K562 (cell line): Measurements from ENCODE around the gene SH2D4B. TPM values are rescaled to one million over a fixed set of nuclear protein-coding genes. Genes with fewer than 3 reads are reported as not detected.

Source experiments
- ATAC-seq: fragments of 200-7000 bp; cut with Tn5 transposase; 3 replicates; pipeline ENCODE4 v1.9.1; 2020; ENCODE audit warnings: moderate library complexity
- BruUV-seq: library from RNA; stranded (reverse); fragments of 400-500 nt; replicated peaks from 2 replicates; lab custom pipeline; 2021; lab: Mats Ljungman, UMichigan
- CTCF ChIA-PET: fragments of 300-600 bp; formaldehyde crosslinking; extraction: SDS; loops from one replicate; lab custom pipeline; 2021; ENCODE audit warnings: low intra/inter-chr PET ratio; lab: Yijun Ruan, JAX
- POLR2A ChIA-PET: fragments of 300-600, 350-650 bp; sonication (Branson Sonifier 250); formaldehyde crosslinking; extraction: SDS; loops from one replicate; lab custom pipeline; 2021; ENCODE audit warnings: antibody characterized with exemption, inconsistent platforms; lab: Yijun Ruan, JAX
- DNase-seq, 4 experiments: peaks; one replicate each; pipeline versions ENCODE4 v3.0.0 to v3.0.0-alpha.2; 2011 to 2018; ENCODE audit warnings: low spot score in 3 of 4, mixed read lengths in 3 of 4; ENCODE audit errors: extremely low read depth in 1 of 4
- FAIRE-seq: peaks from 2 replicates; lab custom pipeline; 2011; peaks lifted over from hg19 to GRCh38; lab: Jason Lieb, UNC
- H2AFZ ChIP-seq: 2 replicates; pipeline ENCODE4 v1.6.0; 2011; ENCODE audit warnings: low read depth, low read length, control low read depth, inconsistent platforms
- H3K27ac ChIP-seq: fragments of 200-600 bp; 3 replicates; pipeline ENCODE4 v1.8.0; 2011; ENCODE audit warnings: low read depth, mild to moderate bottlenecking, control low read depth, inconsistent platforms, low read length, moderate library complexity, mixed read lengths; ENCODE audit errors: extremely low read depth
- H3K27me3 ChIP-seq, 2 experiments: fragments of 300-600 bp in 1 of 2; 2 replicates in 1 of 2; 3 replicates in 1 of 2; pipeline versions ENCODE4 v1.6.0 to v1.8.0; 2011; ENCODE audit warnings: inconsistent platforms in 2 of 2, low read length in 2 of 2, mild to moderate bottlenecking in 1 of 2, mixed read lengths in 1 of 2, moderate library complexity in 1 of 2; ENCODE audit not compliant: control insufficient read depth in 2 of 2, insufficient read depth in 2 of 2
- H3K36me3 ChIP-seq: fragments of 300-600 bp; 3 replicates; pipeline ENCODE4 v1.8.0; 2011; ENCODE audit warnings: mild to moderate bottlenecking, low read length, inconsistent platforms; ENCODE audit not compliant: control insufficient read depth, insufficient read depth
- H3K4me1 ChIP-seq, 2 experiments: fragments of 200-600 bp in 1 of 2; replicated peaks in 1 of 2; 2 replicates in 1 of 2; 3 replicates in 1 of 2; pipeline versions ENCODE4 v1.5.1 to v1.8.0; 2011; ENCODE audit warnings: inconsistent platforms in 2 of 2, low read length in 2 of 2, mild to moderate bottlenecking in 1 of 2, mixed read lengths in 1 of 2, moderate library complexity in 1 of 2; ENCODE audit not compliant: control insufficient read depth in 2 of 2, insufficient read depth in 2 of 2
- H3K4me2 ChIP-seq: 2 replicates; pipeline ENCODE4 v1.6.1; 2011; ENCODE audit warnings: low read length, control low read depth, inconsistent platforms, mixed read lengths; ENCODE audit not compliant: insufficient read depth
- H3K4me3 ChIP-seq: fragments of 200-600 bp; sonication (generic), shearing (Covaris generic); 2 replicates; pipeline ENCODE4 v1.5.1; 2016; ENCODE audit warnings: control low read depth, inconsistent platforms
- H3K79me2 ChIP-seq: fragments of 200-600 bp; 3 replicates; pipeline ENCODE4 v1.8.0; 2011; ENCODE audit warnings: low read length, inconsistent platforms; ENCODE audit not compliant: control insufficient read depth, insufficient read depth
- H3K9ac ChIP-seq, 2 experiments: 2 replicates each; pipeline versions ENCODE4 v1.6.0 to v1.6.1; 2011; ENCODE audit warnings: low read depth in 2 of 2, low read length in 2 of 2, control low read depth in 1 of 2, inconsistent platforms in 1 of 2, mild to moderate bottlenecking in 1 of 2, mixed read lengths in 1 of 2; ENCODE audit not compliant: insufficient read depth in 1 of 2
- H3K9me1 ChIP-seq: one replicate; pipeline ENCODE4 v1.6.0; 2011; ENCODE audit warnings: inconsistent platforms, mild to moderate bottlenecking, low read length, moderate library complexity; ENCODE audit not compliant: control insufficient read depth, insufficient read depth
- H3K9me3 ChIP-seq: replicated peaks from 2 replicates; pipeline ENCODE4 v1.5.1; 2011; ENCODE audit warnings: low read depth, low read length, inconsistent platforms; ENCODE audit not compliant: control insufficient read depth, insufficient read depth
- H4K20me1 ChIP-seq: replicated peaks from 2 replicates; pipeline ENCODE4 v1.6.1; 2011; ENCODE audit warnings: low read length, inconsistent platforms, mixed read lengths; ENCODE audit not compliant: control insufficient read depth, insufficient read depth
- C11orf30 ChIP-seq: fragments of 450-650 bp; IDR thresholded peaks from 2 replicates; pipeline ENCODE4 v1.6.1; 2016; ENCODE audit warnings: low read depth, mild to moderate bottlenecking
- NFIC ChIP-seq: fragments of 450-650 bp; IDR thresholded peaks from 2 replicates; pipeline ENCODE4 v1.6.1; 2017; ENCODE audit warnings: mild to moderate bottlenecking, inconsistent platforms
- PHB2 ChIP-seq: fragments of 450-650 bp; IDR thresholded peaks from 2 replicates; pipeline ENCODE4 v1.6.1; 2017; ENCODE audit warnings: low read depth
- WGBS: fragments of 100-300 bp; shearing (Covaris generic); methylation state at CpG from one replicate; pipeline ENCODE4 v1.1.6; 2016; ENCODE audit warnings: low coverage, mixed read lengths; ENCODE audit not compliant: insufficient coverage; ENCODE audit errors: missing lambda C conversion rate; 5-methylcytosine and 5-hydroxymethylcytosine counted together
- in situ Hi-C: fragments of 300-500 bp; cut with MboI; formaldehyde crosslinking; loops from 4 replicates; pipeline ENCODE4 v1.15.0; 2018; ENCODE audit warnings: inconsistent platforms, mixed read lengths
- intact Hi-C: fragments of 100-400 bp; cut with micrococcal nuclease; formaldehyde crosslinking; loops from 2 replicates; pipeline ENCODE4 v1.14.2; 2022
- polyA plus RNA-seq, 8 experiments: library from polyadenylated mRNA; depleted of rRNA in 4 of 8; stranded (reverse) in 5 of 8; unstranded in 3 of 8; fragments of >200 nt; fragmentation: Nextera tagmentation in 2 of 8; fragmentation: Illumina TruSeq in 1 of 8; extraction: Ambion mirVana in 2 of 8; extraction: Trizol in 1 of 8; gene quantifications; 2 replicates each; pipeline versions ENCODE4 v1.2.1 to v1.2.3, GENCODE V29; 2011 to 2014; ENCODE audit warnings: inconsistent platforms in 1 of 8, missing spikeins in 1 of 8
- total RNA-seq, 7 experiments: library from RNA; depleted of rRNA in 6 of 7; stranded (reverse); fragments of >200 nt in 6 of 7; fragmentation: Illumina TruSeq in 2 of 7; extraction: Trizol in 2 of 7; gene quantifications; 2 replicates each; pipeline versions ENCODE4 v1.2.1 to v1.2.3, GENCODE V29; 2011 to 2021; ENCODE audit warnings: low replicate concordance in 1 of 7
- TF ChIP-seq, protein P1 (sequence below): fragments of 450-650 bp; formaldehyde crosslinking; IDR thresholded peaks from 2 replicates; pipeline ENCODE4 v1.4.0; 2020; ENCODE audit warnings: mild to moderate bottlenecking, mixed read lengths

The SH2D4B gene
- total and polyA plus RNA-seq, 9 of the 15 experiments (the other 6 are each of a cell fraction or from before 2014, with no cell fraction given), result 0.03 to 0.14 (median 0.04) TPM; not detected in 4

GRCh38 chr10:80488539-80489066, 49.1 kb upstream of the SH2D4B start:
- ATAC-seq (no peak), FAIRE-seq (no peak), DNase-seq (no peak)
- no TSS peak for BruUV-seq
- POLR2A ChIA-PET, result interaction anchor here (1.0 to 1.2 kb wide), 2 partner anchors 9 to 12 kb away, joined by 3 read pairs; no protein-coding TSS in a partner anchor
- CTCF ChIA-PET, result no interaction called here
- in situ Hi-C loops, result no loop called here
- peaks cover 59% of the 10 kb centered on the region for H3K36me3 ChIP-seq
- 73% methylated on average over 6 of the region's 6 CpGs for WGBS
- H4K20me1 ChIP-seq, result 0 out of 2 replicates have a peak, but pooled peaks cover 5% of the 10 kb centered on the region
- H3K79me2 ChIP-seq, result peaks cover 95% of the 10 kb centered on the region
- H3K27ac ChIP-seq, result peak overlapping the region; percentile 23; the same call in 1 of the 3 replicates
- H3K9me3 ChIP-seq, result no peaks in the 10 kb centered on the region
- no peak overlapping the region for H3K4me3 ChIP-seq
- H3K4me1 ChIP-seq, result peaks cover 51% of the 10 kb centered on the region in 2 experiments
- peaks cover 9% of the 10 kb centered on the region for H3K9me1 ChIP-seq
- intact Hi-C loops, result no loop called here
- H3K9ac ChIP-seq, result peak overlapping the region in 1 of 2 experiments; percentile 87; a peak in 1 of 4 replicates
- no peak overlapping the region for H3K4me2 ChIP-seq
- TF ChIP-seq NFIC (peak; percentile 8; the same call in 1 of the 2 replicates), C11orf30 (no peak), PHB2 (no peak)
- TF ChIP-seq, protein P1, sequence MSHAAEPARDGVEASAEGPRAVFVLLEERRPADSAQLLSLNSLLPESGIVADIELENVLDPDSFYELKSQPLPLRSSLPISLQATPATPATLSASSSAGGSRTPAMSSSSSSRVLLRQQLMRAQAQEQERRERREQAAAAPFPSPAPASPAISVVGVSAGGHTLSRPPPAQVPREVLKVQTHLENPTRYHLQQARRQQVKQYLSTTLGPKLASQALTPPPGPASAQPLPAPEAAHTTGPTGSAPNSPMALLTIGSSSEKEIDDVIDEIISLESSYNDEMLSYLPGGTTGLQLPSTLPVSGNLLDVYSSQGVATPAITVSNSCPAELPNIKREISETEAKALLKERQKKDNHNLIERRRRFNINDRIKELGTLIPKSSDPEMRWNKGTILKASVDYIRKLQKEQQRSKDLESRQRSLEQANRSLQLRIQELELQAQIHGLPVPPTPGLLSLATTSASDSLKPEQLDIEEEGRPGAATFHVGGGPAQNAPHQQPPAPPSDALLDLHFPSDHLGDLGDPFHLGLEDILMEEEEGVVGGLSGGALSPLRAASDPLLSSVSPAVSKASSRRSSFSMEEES (CRISPR knock-in tag), result peak; percentile 90
- H3K27me3 ChIP-seq, result no peaks in the 10 kb centered on the region
- no peak overlapping the region for H2AFZ ChIP-seq
